GM12878 (cell line): Measurements from ENCODE around the gene SLC7A10. TPM values are rescaled to one million over a fixed set of nuclear protein-coding genes. Genes with fewer than 3 reads are reported as not detected.

Experiments used
- ATAC-seq: fragments of 200-7000 bp; cut with Tn5 transposase; 3 replicates; pipeline ENCODE4 v1.9.1; 2020; ENCODE audit warnings: mild to moderate bottlenecking, moderate library complexity
- BruUV-seq: library from RNA; stranded (reverse); fragments of 400-500 nt; replicated peaks from 2 replicates; lab custom pipeline; 2021; lab: Mats Ljungman, UMichigan
- CTCF ChIA-PET: fragments of 300-600 bp; sonication (Branson Sonifier 250); formaldehyde crosslinking; extraction: SDS; loops from one replicate; lab custom pipeline; 2021; ENCODE audit warnings: inconsistent platforms; lab: Yijun Ruan, JAX
- POLR2A ChIA-PET: fragments of 350-600 bp; formaldehyde crosslinking; extraction: SDS; loops from one replicate; lab custom pipeline; 2021; ENCODE audit warnings: inconsistent platforms; lab: Charles Lee
- RAD21 ChIA-PET: fragments of 300-600 bp; sonication (Branson Sonifier 250); formaldehyde crosslinking; loops from one replicate; lab custom pipeline; 2023; ENCODE audit warnings: antibody characterized with exemption; ENCODE audit not compliant: unreplicated experiment; lab: Charles Lee
- SMC1A ChIA-PET: fragments of 300-600 bp; sonication (Branson Sonifier 250); formaldehyde crosslinking; loops from one replicate; lab custom pipeline; 2023; ENCODE audit not compliant: unreplicated experiment, uncharacterized antibody; lab: Charles Lee
- DNase-seq: peaks from one replicate; pipeline ENCODE4 v3.0.0-alpha.2; 2011; ENCODE audit warnings: low read depth, low spot score
- FAIRE-seq: peaks from 3 replicates; lab custom pipeline; 2011; peaks lifted over from hg19 to GRCh38; lab: Jason Lieb, UNC
- H2AFZ ChIP-seq: 2 replicates; pipeline ENCODE4 v1.6.0; 2011; ENCODE audit warnings: low read depth, low read length, control low read depth; ENCODE audit not compliant: control insufficient read depth
- H3K27ac ChIP-seq: 2 replicates; pipeline ENCODE4 v1.5.1; 2011; ENCODE audit warnings: control low read depth; ENCODE audit not compliant: control insufficient read depth, insufficient read depth
- H3K27me3 ChIP-seq, 2 experiments: replicated peaks in 1 of 2; 2 replicates each; pipeline versions ENCODE4 v1.6.0 to v1.6.1; 2011; ENCODE audit warnings: low read length in 1 of 2; ENCODE audit not compliant: control insufficient read depth in 2 of 2, insufficient read depth in 2 of 2
- H3K36me3 ChIP-seq, 2 experiments: 2 replicates each; pipeline ENCODE4 v1.5.1; 2011; ENCODE audit warnings: low read length in 1 of 2; ENCODE audit not compliant: control insufficient read depth in 2 of 2, insufficient read depth in 2 of 2
- H3K4me1 ChIP-seq: 2 replicates; pipeline ENCODE4 v1.6.1; 2011; ENCODE audit warnings: mild to moderate bottlenecking, low read length, moderate library complexity, mixed read lengths; ENCODE audit not compliant: control insufficient read depth, insufficient read depth
- H3K4me2 ChIP-seq: 2 replicates; pipeline ENCODE4 v1.6.0; 2011; ENCODE audit warnings: control low read depth; ENCODE audit not compliant: control insufficient read depth, insufficient read depth
- H3K4me3 ChIP-seq: fragments of 200-600 bp; sonication (generic); 2 replicates; pipeline ENCODE4 v1.5.1; 2016
- H3K79me2 ChIP-seq: 2 replicates; pipeline ENCODE4 v1.6.0; 2011; ENCODE audit warnings: low read length; ENCODE audit not compliant: control insufficient read depth, insufficient read depth
- H3K9ac ChIP-seq: 2 replicates; pipeline ENCODE4 v1.8.0; 2011; ENCODE audit warnings: low read length, control low read depth, mixed read lengths; ENCODE audit not compliant: control insufficient read depth, insufficient read depth
- H3K9me3 ChIP-seq: replicated peaks from 3 replicates; pipeline ENCODE4 v1.5.1; 2011; ENCODE audit warnings: mild to moderate bottlenecking, low read length; ENCODE audit not compliant: control insufficient read depth, insufficient read depth
- H4K20me1 ChIP-seq: 2 replicates; pipeline ENCODE4 v1.6.0; 2011; ENCODE audit not compliant: control insufficient read depth, insufficient read depth
- BMI1 ChIP-seq: fragments of 450-650 bp; IDR thresholded peaks from 2 replicates; pipeline ENCODE4 v1.6.1; 2016; ENCODE audit warnings: mild to moderate bottlenecking, moderate library complexity, borderline replicate concordance
- GATAD2B ChIP-seq: fragments of 450-650 bp; conservative IDR thresholded peaks from 2 replicates; pipeline ENCODE4 v1.6.1; 2017; ENCODE audit warnings: low read depth, mild to moderate bottlenecking, moderate library complexity
- TAF1 ChIP-seq: IDR thresholded peaks from 2 replicates; pipeline ENCODE4 v1.6.1; 2011; ENCODE audit warnings: mild to moderate bottlenecking, low read depth, low read length, borderline replicate concordance
- ZBTB33 ChIP-seq: fragments of 450-650 bp; IDR thresholded peaks from 2 replicates; pipeline ENCODE4 v1.6.1; 2017; ENCODE audit warnings: mild to moderate bottlenecking
- ZBTB4 ChIP-seq: fragments of 450-650 bp; formaldehyde crosslinking; IDR thresholded peaks from 2 replicates; pipeline ENCODE4 v1.4.0; 2022; ENCODE audit warnings: mild to moderate bottlenecking, moderate library complexity
- ZNF622 ChIP-seq: fragments of 450-650 bp; IDR thresholded peaks from 2 replicates; pipeline ENCODE4 v1.6.1; 2017; ENCODE audit warnings: mild to moderate bottlenecking, inconsistent platforms
- WGBS: methylation state at CpG from one replicate; pipeline ENCODE4 v1.1.6; 2016; ENCODE audit warnings: low lambda C conversion rate; ENCODE audit not compliant: insufficient replicate concordance, insufficient coverage; ENCODE audit errors: missing lambda C conversion rate; 5-methylcytosine and 5-hydroxymethylcytosine counted together
- in situ Hi-C: fragments of 300-500 bp; cut with MboI; formaldehyde crosslinking; loops from 9 replicates; pipeline ENCODE4 v1.14.3; 2018; ENCODE audit warnings: mixed read lengths
- intact Hi-C: fragments of 100-400 bp; cut with micrococcal nuclease; formaldehyde crosslinking; loops from one replicate; pipeline ENCODE4 v1.14.2; 2022; ENCODE audit not compliant: unreplicated experiment
- polyA plus RNA-seq, 11 experiments: library from polyadenylated mRNA; depleted of rRNA in 4 of 11; unstranded in 6 of 11; stranded (reverse) in 5 of 11; fragments of >200 nt; fragmentation: Nextera tagmentation in 4 of 11; fragmentation: Illumina TruSeq in 1 of 11; extraction: Ambion mirVana in 4 of 11; extraction: Trizol in 1 of 11; gene quantifications; 1 replicate in 1 of 11; 2 replicates in 10 of 11; pipeline versions ENCODE4 v1.2.1 to v1.2.3, GENCODE V29; 2011 to 2016; ENCODE audit warnings: inconsistent platforms in 2 of 11, missing spikeins in 2 of 11, low read depth in 1 of 11
- total RNA-seq, 4 experiments: library from RNA; depleted of rRNA in 3 of 4; stranded (reverse); fragments of >200 nt in 3 of 4; fragmentation: Illumina TruSeq in 1 of 4; extraction: Trizol in 1 of 4; gene quantifications; 2 replicates each; pipeline versions ENCODE4 v1.2.1 to v1.2.3, GENCODE V29; 2013 to 2021

Gene SLC7A10
- total and polyA plus RNA-seq, 10 of the 15 experiments (the other 5 are each of a cell fraction or from before 2014, with no cell fraction given) = not detected

- no peak for DNase-seq
- Histone ChIP-seq H3K79me2 (no peaks in the 10 kb centered on the region), H3K9me3 (no peaks in the 10 kb centered on the region), H3K27ac (no peak overlapping the region), H3K4me2 (no peak overlapping the region), H4K20me1 (no peaks in the 10 kb centered on the region), H3K27me3 (no peaks in the 10 kb centered on the region), H2AFZ (no peak overlapping the region), H3K36me3 (no peaks in the 10 kb centered on the region), H3K9ac (no peak overlapping the region), H3K4me3 (no peak overlapping the region), H3K4me1 (no peaks in the 10 kb centered on the region; the same call in 1 of the 2 replicates)
- in situ Hi-C loops = no loop called here
- TF ChIP-seq GATAD2B = no peak
- no peak for TF ChIP-seq TAF1
- TF ChIP-seq ZBTB4 (CRISPR knock-in tag) = no peak
- no peak for TF ChIP-seq ZNF622
- TF ChIP-seq BMI1 = no peak
- no peak for TF ChIP-seq ZBTB33
- ChIA-PET RAD21 (no interaction called here), SMC1A (no interaction called here), CTCF (no interaction called here), POLR2A (no interaction called here)
- ATAC-seq = no peak
- intact Hi-C loops = no loop called here
- 38% methylated on average over 22 of the region's 26 CpGs for WGBS
- FAIRE-seq = no peak
- BruUV-seq = no TSS peak
These were observed 47.6 kb upstream of the SLC7A10 start for GRCh38 chr19:33273065-33273736.
